MM.1S (cell line): ENCODE measurements around the gene OR52B6.
A peak's percentile ranks its signal among the peaks of the same experiment; 100 is the strongest.

Experiments
- CTCF ChIP-seq: fragments of 300-600 bp; sonication (generic); IDR thresholded peaks from 2 replicates; pipeline ENCODE4 v1.5.1; 2016; ENCODE audit warnings: antibody characterized with exemption, low read length, mixed read lengths
- EZH2 ChIP-seq: fragments of 300-600 bp; sonication (generic); optimal IDR thresholded peaks from 2 replicates; pipeline ENCODE3; 2017; ENCODE audit warnings: low read depth, mild to moderate bottlenecking, antibody characterized with exemption, low read length, mixed read lengths
- EZH2phosphoT487 ChIP-seq: fragments of 300-600 bp; sonication (generic); IDR thresholded peaks from 2 replicates; pipeline ENCODE4 v1.6.1; 2018; ENCODE audit warnings: antibody characterized with exemption, low read length

- TF ChIP-seq CTCF (peak; percentile 43), EZH2 (no peak), EZH2phosphoT487 (no peak)
Measured at GRCh38 chr11:5553343-5553742, 27.3 kb upstream of the OR52B6 start.
